OCI-M2 (cell line): ENCODE measurements around the gene CEP55.

Source experiments
- DNase-seq: peaks from one replicate; lab custom pipeline; 2025; ENCODE audit not compliant: unreplicated experiment; lab: John Stamatoyannopoulos, UW

Gene CEP55

DNA sequence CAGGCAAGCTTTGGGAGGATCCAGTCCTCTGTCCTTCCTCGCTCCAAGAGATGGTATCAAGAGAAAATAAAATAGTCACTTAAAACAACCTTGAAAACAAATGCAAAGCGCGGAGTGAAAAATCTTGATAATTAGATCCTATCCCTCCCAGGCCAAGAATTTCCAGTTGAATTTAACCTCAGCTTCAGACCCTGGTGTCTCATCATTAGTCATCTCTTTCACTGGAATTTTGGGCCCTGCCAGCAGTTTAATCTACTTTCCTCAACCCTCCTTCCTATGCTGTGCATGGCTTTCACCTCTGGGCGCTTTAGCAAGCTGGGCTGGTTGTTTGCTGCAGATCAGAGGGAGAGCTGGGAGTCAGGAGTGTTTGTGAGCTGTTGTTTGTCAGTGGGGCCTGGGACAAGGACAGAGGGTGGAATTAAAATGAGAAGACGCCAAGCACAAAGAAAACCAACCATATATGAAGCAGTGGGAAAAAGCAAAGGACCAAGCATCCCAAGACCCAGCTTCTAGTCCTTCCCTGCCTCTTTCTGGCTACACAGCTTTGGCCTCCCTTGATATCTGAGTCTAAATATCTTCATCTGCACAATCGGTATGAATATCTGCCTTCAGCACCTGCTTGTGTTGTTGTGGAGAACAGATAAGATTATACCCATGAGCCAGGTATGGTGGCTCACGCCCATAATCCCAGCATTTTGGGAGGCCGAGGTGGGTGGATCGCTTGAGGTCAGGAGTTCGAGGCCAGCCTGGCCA, 27.8 kb upstream of the CEP55 start:
- no peak for DNase-seq

DNA sequence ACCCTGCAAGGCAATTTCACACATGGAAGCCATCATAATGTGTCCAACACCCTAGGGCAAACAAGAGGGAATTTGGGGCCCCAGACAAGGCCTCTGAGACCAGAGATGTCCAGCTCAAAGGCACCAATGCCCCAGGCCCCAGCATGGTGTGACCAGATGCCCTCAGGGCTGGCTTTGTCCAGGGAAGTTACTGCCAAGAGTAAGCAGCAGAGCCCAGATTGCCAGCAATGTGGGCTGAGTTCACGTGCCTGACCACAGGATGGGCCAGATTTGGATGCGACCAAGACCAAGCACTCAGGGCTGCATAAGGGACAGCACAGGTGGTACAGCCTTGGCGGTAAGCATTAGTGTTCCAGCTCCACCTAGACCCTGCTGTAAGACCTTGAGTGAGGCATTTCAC, 27.0 kb upstream of the CEP55 start:
- no peak for DNase-seq

GRCh38 chr10:93471110-93471651, 25.2 kb upstream of the CEP55 start:
- no peak for DNase-seq

DNA sequence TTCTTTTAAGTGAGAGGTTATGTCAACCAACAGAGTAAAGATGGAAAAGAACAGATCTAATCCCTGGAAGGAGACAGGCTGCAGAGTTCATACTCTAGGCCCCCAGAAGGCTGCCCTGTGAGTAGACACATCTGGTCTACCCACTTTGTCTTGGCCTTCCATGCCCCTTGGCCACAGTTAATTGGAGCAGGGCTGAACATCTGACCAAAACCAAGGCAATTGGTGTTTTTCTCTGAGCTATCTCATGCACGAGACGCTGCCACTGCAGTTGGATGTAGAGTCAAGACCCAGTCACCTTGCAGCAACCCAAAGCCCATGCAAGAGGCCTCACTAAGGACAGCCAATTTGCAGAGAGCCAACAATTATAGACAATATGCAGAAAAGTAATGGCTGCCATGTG, 23.3 kb upstream of the CEP55 start:
- DNase-seq = no peak

DNA sequence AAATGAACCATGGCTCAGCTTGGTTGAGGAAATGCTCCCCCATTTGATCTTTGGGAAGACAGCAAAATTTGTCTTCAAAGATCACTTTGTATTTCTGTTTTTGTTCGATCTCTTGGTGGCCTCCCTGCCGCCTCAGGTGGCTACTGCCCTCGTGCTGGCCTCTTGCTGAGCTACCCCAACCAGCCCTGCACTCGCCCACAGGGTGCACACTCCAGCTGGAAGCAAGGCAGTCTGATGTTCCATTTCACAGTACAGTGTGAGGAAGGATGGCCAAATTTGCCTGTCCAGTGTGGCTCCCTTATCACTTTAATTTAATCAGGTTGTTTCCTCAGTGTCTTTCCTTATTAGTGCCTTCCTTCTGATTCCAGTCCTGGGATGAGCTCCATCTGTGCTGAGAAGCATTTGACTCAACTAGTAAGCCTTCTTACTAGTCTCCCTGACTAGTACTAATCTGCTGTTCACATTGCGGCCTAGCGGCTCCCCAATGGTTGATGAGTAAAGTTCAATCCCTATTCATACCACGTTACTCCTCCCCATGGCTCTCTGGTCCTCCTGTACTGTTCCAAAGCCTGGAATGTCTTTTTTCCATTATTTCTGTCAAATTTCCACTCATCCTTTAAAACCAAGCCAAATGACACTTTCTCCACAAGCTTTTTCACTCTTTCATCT, 22.5 kb upstream of the CEP55 start:
- no peak for DNase-seq

- no peak for DNase-seq
Observed at GRCh38 chr10:93475227-93475626, 21.2 kb upstream of the CEP55 start.

GRCh38 chr10:93475871-93476270, 20.5 kb upstream of the CEP55 start:
- DNase-seq = no peak

- no peak for DNase-seq
Observed at GRCh38 chr10:93476756-93477155, 19.7 kb upstream of the CEP55 start.

GRCh38 chr10:93478873-93479272, 17.5 kb upstream of the CEP55 start:
- no peak for DNase-seq

DNA sequence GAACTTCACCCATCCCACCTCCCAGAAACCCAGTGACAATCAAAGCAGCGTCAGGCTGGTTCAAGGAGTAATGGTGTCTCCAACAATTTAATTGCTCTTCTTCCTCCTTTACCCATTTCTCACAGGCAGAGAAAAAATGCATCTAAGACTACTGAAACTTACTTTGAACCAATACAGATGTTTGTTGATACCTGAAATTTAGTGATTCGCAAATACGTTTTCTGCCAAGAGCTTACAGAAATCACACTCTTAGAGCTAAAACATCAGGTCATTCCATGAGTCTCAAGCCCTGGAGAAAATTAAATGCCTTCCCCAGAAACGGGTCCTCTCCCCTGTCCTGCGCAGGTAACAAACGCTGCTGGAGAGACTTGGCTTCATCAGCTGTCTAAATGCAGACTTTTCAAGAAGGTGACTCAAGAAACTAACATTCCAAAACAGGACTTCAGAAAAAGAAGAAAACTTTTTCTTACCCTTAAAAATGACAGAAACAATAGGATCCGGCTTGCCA, 14.7 kb upstream of the CEP55 start:
- no peak for DNase-seq

DNA sequence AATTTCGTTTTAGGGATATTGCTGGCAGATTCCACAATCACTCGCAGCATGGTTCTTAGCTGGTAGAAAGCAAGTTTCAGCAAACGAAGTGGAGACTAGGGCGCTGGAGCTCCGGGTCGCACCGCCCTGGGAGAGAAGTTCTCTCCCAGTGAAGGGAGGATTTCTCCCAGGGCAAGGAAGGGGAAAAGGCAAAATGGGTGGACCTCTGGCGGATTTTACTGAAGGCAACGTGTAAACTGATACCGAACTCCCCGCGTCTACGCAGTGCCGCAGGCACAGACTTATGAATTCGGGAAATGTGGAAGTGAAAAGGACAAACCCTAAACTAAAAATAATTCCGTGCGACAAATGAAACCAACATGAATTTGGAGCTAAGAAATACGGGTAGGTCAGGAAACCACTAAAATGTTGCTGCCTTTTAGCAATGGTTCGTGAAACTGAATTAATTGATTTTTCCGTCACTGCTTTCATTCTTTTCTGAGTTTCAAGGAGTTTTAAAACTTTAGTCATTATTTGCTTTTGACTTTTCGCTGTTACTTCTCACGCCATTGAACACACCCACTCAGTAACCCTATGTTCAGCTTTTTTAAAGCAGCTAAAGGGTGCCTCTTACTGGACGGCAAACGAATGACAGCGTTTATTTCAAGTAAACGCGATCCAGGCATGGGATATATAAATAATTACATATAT, 14.1 kb upstream of the CEP55 start, which contains the start of gene MYOF:
Gene MYOF, minus strand, starts transcription at position 190 of the 690 bp plus-strand sequence. Its CDS starts 140 bp downstream, at position 50.
- DNase-seq = peak; percentile 55

GRCh38 chr10:93485690-93486089, 10.7 kb upstream of the CEP55 start:
- no peak for DNase-seq

DNA sequence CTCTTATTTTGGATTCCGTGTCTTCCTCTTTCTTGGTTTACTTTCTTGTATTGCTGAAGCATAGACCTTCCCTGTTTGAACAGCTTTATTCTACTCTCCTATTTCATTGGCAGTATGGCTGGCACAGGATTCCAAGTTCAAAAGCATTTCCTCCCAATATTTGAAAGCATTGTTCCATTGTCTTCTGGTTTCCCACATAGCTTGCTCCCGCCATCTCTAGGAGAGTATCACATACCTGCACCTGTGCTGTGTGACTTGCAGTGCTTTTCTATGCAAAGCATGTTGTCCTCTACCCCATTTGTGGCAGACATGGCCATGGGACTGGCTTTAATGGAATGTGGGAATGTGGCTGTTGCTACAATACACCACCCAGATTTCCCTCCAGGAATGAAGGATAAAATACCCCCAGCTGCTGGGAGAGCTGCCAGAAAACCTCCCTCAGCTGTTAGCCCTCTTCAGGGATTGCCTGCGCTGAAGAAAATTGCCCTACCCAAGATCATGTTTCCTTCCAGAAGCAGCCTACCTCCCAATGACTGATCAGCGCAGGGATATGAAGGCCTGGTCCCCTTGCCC, 7.4 kb upstream of the CEP55 start:
- DNase-seq = no peak

- no peak for DNase-seq
Observed at GRCh38 chr10:93491602-93492121, 4.8 kb upstream of the CEP55 start.

- no peak for DNase-seq
Observed at GRCh38 chr10:93493162-93493561, 3.2 kb upstream of the CEP55 start.

GRCh38 chr10:93494494-93494893, 1.9 kb upstream of the CEP55 start:
- DNase-seq = no peak

- DNase-seq = no peak
Observed at GRCh38 chr10:93495654-93496321, 624 bp upstream of the CEP55 start.

- DNase-seq = no peak
Observed at GRCh38 chr10:93498166-93498565, 1.8 kb downstream of the CEP55 start.

- no peak for DNase-seq
Observed at GRCh38 chr10:93501650-93502049, 5.2 kb downstream of the CEP55 start.

DNA sequence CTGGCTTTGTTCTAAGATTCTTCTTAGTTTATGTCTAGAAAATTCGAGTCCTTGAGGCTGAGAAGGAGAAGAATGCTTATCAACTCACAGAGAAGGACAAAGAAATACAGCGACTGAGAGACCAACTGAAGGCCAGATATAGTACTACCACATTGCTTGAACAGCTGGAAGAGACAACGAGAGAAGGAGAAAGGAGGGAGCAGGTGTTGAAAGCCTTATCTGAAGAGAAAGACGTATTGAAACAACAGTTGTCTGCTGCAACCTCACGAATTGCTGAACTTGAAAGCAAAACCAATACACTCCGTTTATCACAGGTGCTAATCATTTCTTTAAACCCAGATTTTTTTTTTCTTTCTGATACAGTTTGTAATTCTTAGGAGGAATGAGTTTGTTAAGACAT, 6.7 kb downstream of the CEP55 start:
- no peak for DNase-seq
